H1 (cell line): ENCODE data around the gene EIF2B2. TPM values are rescaled to one million over a fixed set of nuclear protein-coding genes. Genes with fewer than 3 reads are reported as not detected.

Source experiments
- CTCF ChIA-PET: fragments of 300-600 bp; sonication (Branson Sonifier 250); formaldehyde crosslinking; loops from one replicate; lab custom pipeline; 2021; ENCODE audit not compliant: partially characterized antibody; lab: Charles Lee
- POLR2A ChIA-PET: fragments of 300-600 bp; sonication (Branson Sonifier 250); formaldehyde crosslinking; loops from one replicate; lab custom pipeline; 2021; ENCODE audit warnings: inconsistent platforms; ENCODE audit not compliant: partially characterized antibody; lab: Charles Lee
- DNase-seq, 2 experiments: peaks; one replicate each; pipeline versions ENCODE4 v3.0.0 to v3.0.0-alpha.2; 2010 to 2022; ENCODE audit warnings: low spot score in 2 of 2, low read depth in 1 of 2, mixed read lengths in 1 of 2
- FAIRE-seq: peaks from 2 replicates; lab custom pipeline; 2011; peaks lifted over from hg19 to GRCh38; lab: Jason Lieb, UNC
- H2AFZ ChIP-seq: 2 replicates; pipeline ENCODE4 v1.8.1; 2012; ENCODE audit warnings: low read length, inconsistent platforms
- H2AK5ac ChIP-seq: 2 replicates; pipeline ENCODE4 v1.6.1; 2013; ENCODE audit warnings: low read depth, low read length
- H2BK120ac ChIP-seq: replicated peaks from 2 replicates; pipeline ENCODE3; 2013; ENCODE audit warnings: low read depth, low read length, inconsistent platforms
- H2BK12ac ChIP-seq: 2 replicates; pipeline ENCODE4 v1.6.1; 2013; ENCODE audit warnings: low read depth, low read length
- H2BK15ac ChIP-seq: 2 replicates; pipeline ENCODE4 v1.6.1; 2013; ENCODE audit warnings: low read length
- H2BK20ac ChIP-seq: 2 replicates; pipeline ENCODE4 v1.6.1; 2013; ENCODE audit warnings: low read length
- H2BK5ac ChIP-seq: 2 replicates; pipeline ENCODE4 v1.6.1; 2013; ENCODE audit warnings: low read depth, low read length
- H3K14ac ChIP-seq: 2 replicates; pipeline ENCODE4 v1.6.1; 2013; ENCODE audit warnings: inconsistent platforms; ENCODE audit not compliant: insufficient read length
- H3K18ac ChIP-seq: 2 replicates; pipeline ENCODE4 v1.6.1; 2013; ENCODE audit warnings: low read length; ENCODE audit errors: extremely low read depth
- H3K23ac ChIP-seq: 2 replicates; pipeline ENCODE4 v1.6.1; 2013; ENCODE audit warnings: inconsistent platforms; ENCODE audit not compliant: insufficient read length
- H3K23me2 ChIP-seq: 2 replicates; pipeline ENCODE4 v1.6.1; 2013; ENCODE audit warnings: low read depth, low read length
- H3K27ac ChIP-seq: 2 replicates; pipeline ENCODE4 v1.6.1; 2011; ENCODE audit warnings: low read depth, low read length, inconsistent platforms
- H3K27me3 ChIP-seq, 4 experiments: replicated peaks in 1 of 4; 1 replicate in 1 of 4; 2 replicates in 3 of 4; pipeline versions ENCODE4 v1.6.1 to v1.8.1; 2011 to 2013; ENCODE audit warnings: low read length in 3 of 4, mild to moderate bottlenecking in 3 of 4, inconsistent platforms in 2 of 4, mixed read lengths in 2 of 4, moderate library complexity in 1 of 4; ENCODE audit not compliant: control insufficient read depth in 3 of 4, insufficient read depth in 3 of 4; ENCODE audit errors: extremely low read depth in 1 of 4
- H3K36me3 ChIP-seq, 4 experiments: 2 replicates each; pipeline versions ENCODE4 v1.6.1 to v1.8.1; 2011 to 2013; ENCODE audit warnings: mild to moderate bottlenecking in 4 of 4, low read length in 3 of 4, moderate library complexity in 2 of 4, control low read depth in 1 of 4, inconsistent platforms in 1 of 4; ENCODE audit not compliant: insufficient read depth in 4 of 4, control insufficient read depth in 2 of 4
- H3K4ac ChIP-seq: replicated peaks from 2 replicates; pipeline ENCODE3; 2013; ENCODE audit warnings: low read length, low read depth, mixed read lengths, inconsistent platforms; ENCODE audit not compliant: insufficient read length
- H3K4me1 ChIP-seq, 4 experiments: replicated peaks in 1 of 4; 1 replicate in 1 of 4; 2 replicates in 3 of 4; pipeline versions ENCODE4 v1.6.1 to v1.8.1; 2011 to 2013; ENCODE audit warnings: low read length in 3 of 4, inconsistent platforms in 2 of 4, mixed read lengths in 1 of 4; ENCODE audit not compliant: insufficient read depth in 4 of 4, control insufficient read depth in 3 of 4
- H3K4me2 ChIP-seq, 2 experiments: 2 replicates each; pipeline versions ENCODE4 v1.6.1 to v1.8.1; 2011 to 2013; ENCODE audit warnings: low read depth in 2 of 2, low read length in 2 of 2, control low read depth in 1 of 2, inconsistent platforms in 1 of 2, mild to moderate bottlenecking in 1 of 2; ENCODE audit not compliant: insufficient read depth in 1 of 2
- H3K4me3 ChIP-seq, 4 experiments: fragments of 200-600, 300-600 bp in 1 of 4; sonication (generic), shearing (Covaris generic), sonication (Bioruptor Twin) in 1 of 4; 2 replicates each; pipeline versions ENCODE4 v1.5.1 to v1.8.1; 2011 to 2016; ENCODE audit warnings: low read length in 4 of 4, low read depth in 3 of 4, control low read depth in 2 of 4, inconsistent platforms in 2 of 4, mild to moderate bottlenecking in 2 of 4, mixed read lengths in 1 of 4, moderate library complexity in 1 of 4; ENCODE audit not compliant: insufficient read depth in 2 of 4; ENCODE audit errors: extremely low read depth in 1 of 4
- H3K56ac ChIP-seq: replicated peaks from 2 replicates; pipeline ENCODE3; 2013; ENCODE audit warnings: low read depth, mild to moderate bottlenecking, mixed read lengths, low read length, inconsistent platforms; ENCODE audit not compliant: insufficient read length
- H3K79me1 ChIP-seq: 2 replicates; pipeline ENCODE4 v1.6.1; 2013; ENCODE audit warnings: low read depth, low read length, control low read depth
- H3K79me2 ChIP-seq, 2 experiments: 2 replicates each; pipeline versions ENCODE4 v1.6.1 to v1.8.1; 2012 to 2013; ENCODE audit warnings: low read length in 2 of 2, mild to moderate bottlenecking in 2 of 2, inconsistent platforms in 1 of 2; ENCODE audit not compliant: insufficient read depth in 2 of 2, control insufficient read depth in 1 of 2
- H3K9ac ChIP-seq, 4 experiments: replicated peaks in 1 of 4; 1 replicate in 1 of 4; 2 replicates in 3 of 4; pipeline versions ENCODE4 v1.6.1 to v1.8.1; 2011 to 2013; ENCODE audit warnings: low read depth in 3 of 4, low read length in 3 of 4, control low read depth in 2 of 4, mild to moderate bottlenecking in 2 of 4, moderate library complexity in 2 of 4, inconsistent platforms in 1 of 4; ENCODE audit errors: extremely low read depth in 1 of 4
- H3K9me3 ChIP-seq, 2 experiments: 2 replicates each; pipeline versions ENCODE4 v1.6.1 to v1.8.1; 2012 to 2013; ENCODE audit warnings: mild to moderate bottlenecking in 2 of 2, moderate library complexity in 2 of 2, control low read depth in 1 of 2, inconsistent platforms in 1 of 2, low read depth in 1 of 2, low read length in 1 of 2, mixed read lengths in 1 of 2; ENCODE audit not compliant: insufficient read depth in 2 of 2
- H4K20me1 ChIP-seq, 2 experiments: replicated peaks in 1 of 2; 2 replicates each; pipeline versions ENCODE3 to v1.8.1; 2011 to 2013; ENCODE audit warnings: inconsistent platforms in 2 of 2, low read length in 2 of 2, mild to moderate bottlenecking in 1 of 2; ENCODE audit not compliant: insufficient read depth in 2 of 2, control insufficient read depth in 1 of 2
- H4K5ac ChIP-seq: 2 replicates; pipeline ENCODE4 v1.6.1; 2013; ENCODE audit warnings: low read length, low read depth, mixed read lengths, inconsistent platforms; ENCODE audit not compliant: insufficient read length
- H4K8ac ChIP-seq: 2 replicates; pipeline ENCODE4 v1.8.0; 2013; ENCODE audit warnings: mild to moderate bottlenecking, moderate library complexity, low read length, inconsistent platforms; ENCODE audit not compliant: insufficient read depth; ENCODE audit errors: extremely low read depth
- H4K91ac ChIP-seq: replicated peaks from 2 replicates; pipeline ENCODE3; 2013; ENCODE audit warnings: low read length, mixed read lengths, inconsistent platforms; ENCODE audit not compliant: insufficient read length
- CHD2 ChIP-seq: IDR thresholded peaks from 2 replicates; pipeline ENCODE4 v1.6.1; 2012; ENCODE audit warnings: low read length, improper control_type of control experiment
- FOSL1 ChIP-seq: IDR thresholded peaks from 2 replicates; pipeline ENCODE4 v1.6.1; 2011; ENCODE audit warnings: mild to moderate bottlenecking, low read depth, low read length, moderate library complexity; ENCODE audit not compliant: insufficient read depth
- JUN ChIP-seq: IDR thresholded peaks from 2 replicates; pipeline ENCODE4 v1.6.1; 2011; ENCODE audit warnings: low read depth, mild to moderate bottlenecking, improper control_type of control experiment, low read length
- JUND ChIP-seq: IDR thresholded peaks from 2 replicates; pipeline ENCODE4 v1.6.1; 2011; ENCODE audit warnings: mild to moderate bottlenecking, improper control_type of control experiment, low read length
- POLR2A ChIP-seq, 2 experiments: IDR thresholded peaks; 1 replicate in 1 of 2; 2 replicates in 1 of 2; pipeline ENCODE4 v1.6.1; 2011; ENCODE audit warnings: low read depth in 2 of 2, low read length in 2 of 2, mild to moderate bottlenecking in 2 of 2; ENCODE audit errors: control extremely low read depth in 1 of 2
- POU5F1 ChIP-seq: IDR thresholded peaks from 2 replicates; pipeline ENCODE4 v1.6.1; 2011; ENCODE audit warnings: low read depth, mild to moderate bottlenecking, low read length, moderate library complexity
- RFX5 ChIP-seq: IDR thresholded peaks from 2 replicates; pipeline ENCODE4 v1.6.1; 2011; ENCODE audit warnings: low read depth, low read length, improper control_type of control experiment, borderline replicate concordance
- SP1 ChIP-seq: IDR thresholded peaks from 2 replicates; pipeline ENCODE4 v1.6.1; 2011; ENCODE audit warnings: low read depth, low read length
- TEAD4 ChIP-seq: IDR thresholded peaks from 2 replicates; pipeline ENCODE4 v1.6.1; 2012; ENCODE audit warnings: low read depth, low read length, inconsistent platforms, mixed read lengths
- WGBS, 2 experiments: shearing (Covaris generic) in 1 of 2; methylation state at CpG; one replicate each; pipeline versions ENCODE4 v1.1.6 to v1.1.7; 2013 to 2015; ENCODE audit warnings: low lambda C conversion rate in 2 of 2, mixed read lengths in 2 of 2, inconsistent platforms in 1 of 2, low coverage in 1 of 2, missing lambda C conversion rate in 1 of 2; ENCODE audit not compliant: insufficient replicate concordance in 2 of 2, insufficient coverage in 1 of 2, insufficient read length in 1 of 2; ENCODE audit errors: extremely low coverage in 1 of 2, missing lambda C conversion rate in 1 of 2; 5-methylcytosine and 5-hydroxymethylcytosine counted together
- polyA plus RNA-seq, 7 experiments: library from polyadenylated mRNA; depleted of rRNA in 3 of 7; stranded (reverse) in 5 of 7; unstranded in 2 of 7; fragments of >200 nt in 5 of 7; fragments of 200-250 nt in 2 of 7; gene quantifications; 1 replicate in 5 of 7; 2 replicates in 1 of 7; 4 replicates in 1 of 7; pipeline versions ENCODE4 v1.2.1 to v1.2.3, GENCODE V29; 2011 to 2013; ENCODE audit warnings: missing spikeins in 2 of 7, mixed read lengths in 2 of 7
- total RNA-seq: library from RNA; stranded (reverse); fragmentation: NEBNext Ultra II Directional; extraction: Animal tissue kit (Norgen Biotek cat#: 25700); gene quantifications from 2 replicates; pipeline ENCODE4 v1.2.1, GENCODE V29; 2021
- TF ChIP-seq, protein P1 (sequence below), 3 experiments: IDR thresholded peaks; 1 replicate in 2 of 3; 2 replicates in 1 of 3; pipeline versions ENCODE4 v1.5.1 to v1.6.1; 2011; ENCODE audit warnings: low read length in 3 of 3, mild to moderate bottlenecking in 3 of 3, inconsistent platforms in 2 of 3, low read depth in 1 of 3, moderate library complexity in 1 of 3; ENCODE audit not compliant: insufficient read depth in 1 of 3; ENCODE audit errors: control extremely low read depth in 1 of 3

EIF2B2 gene
- total and polyA plus RNA-seq, 2 of the 8 experiments (the other 6 are each of a cell fraction or from before 2014, with no cell fraction given), result 42.6 to 79.9 TPM

GRCh38 chr14:74974364-74975058 is 28.2 kb upstream of the EIF2B2 start:
- no peak overlapping the region for H3K27ac ChIP-seq
- CTCF ChIA-PET, result interaction anchor here (0.9 to 3.4 kb wide), 10 partner anchors 21 to 69 kb away, joined by 3 to 16 read pairs (median 4); partner anchors contain the start of genes EIF2B2 and RPS6KL1
- peak; percentile 49; the same call in 1 of the 2 replicates for TF ChIP-seq SP1
- TF ChIP-seq POU5F1, result no peak
- TF ChIP-seq CHD2, result no peak
- no peak for TF ChIP-seq RFX5
- no peak for TF ChIP-seq JUND
- TF ChIP-seq POLR2A (IDR thresholded peaks at IDR 0.05; ENCODE audit: control extremely low read depth in 1 of 2, low read depth in 2 of 2, low read length in 2 of 2), result no peak
- TF ChIP-seq TEAD4, result peak; percentile 93
- TF ChIP-seq FOSL1, result no peak
- no peak for TF ChIP-seq JUN
- TF ChIP-seq, protein P1, sequence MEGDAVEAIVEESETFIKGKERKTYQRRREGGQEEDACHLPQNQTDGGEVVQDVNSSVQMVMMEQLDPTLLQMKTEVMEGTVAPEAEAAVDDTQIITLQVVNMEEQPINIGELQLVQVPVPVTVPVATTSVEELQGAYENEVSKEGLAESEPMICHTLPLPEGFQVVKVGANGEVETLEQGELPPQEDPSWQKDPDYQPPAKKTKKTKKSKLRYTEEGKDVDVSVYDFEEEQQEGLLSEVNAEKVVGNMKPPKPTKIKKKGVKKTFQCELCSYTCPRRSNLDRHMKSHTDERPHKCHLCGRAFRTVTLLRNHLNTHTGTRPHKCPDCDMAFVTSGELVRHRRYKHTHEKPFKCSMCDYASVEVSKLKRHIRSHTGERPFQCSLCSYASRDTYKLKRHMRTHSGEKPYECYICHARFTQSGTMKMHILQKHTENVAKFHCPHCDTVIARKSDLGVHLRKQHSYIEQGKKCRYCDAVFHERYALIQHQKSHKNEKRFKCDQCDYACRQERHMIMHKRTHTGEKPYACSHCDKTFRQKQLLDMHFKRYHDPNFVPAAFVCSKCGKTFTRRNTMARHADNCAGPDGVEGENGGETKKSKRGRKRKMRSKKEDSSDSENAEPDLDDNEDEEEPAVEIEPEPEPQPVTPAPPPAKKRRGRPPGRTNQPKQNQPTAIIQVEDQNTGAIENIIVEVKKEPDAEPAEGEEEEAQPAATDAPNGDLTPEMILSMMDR (IDR thresholded peaks at IDR 0.05; ENCODE audit: control extremely low read depth in 1 of 3, insufficient read depth in 1 of 3, low read depth in 1 of 3, low read length in 3 of 3), result no peak

More at GRCh38 chr14:74974364-74975058, 28.2 kb upstream of the EIF2B2 start:
- H4K5ac ChIP-seq, result no peak overlapping the region
- H3K14ac ChIP-seq, result no peak overlapping the region
- 0 out of 7 replicates have a peak, but pooled peaks cover 0 to 2% (median 0%) of the 10 kb centered on the region in 4 experiments for H3K27me3 ChIP-seq
- no peak overlapping the region for H3K23ac ChIP-seq
- peak overlapping the region; percentile 40; the same call in 1 of the 2 replicates for H2BK15ac ChIP-seq
- H3K56ac ChIP-seq, result no peak overlapping the region
- H3K9me3 ChIP-seq, result no peaks in the 10 kb centered on the region
- no peaks in the 10 kb centered on the region for H3K36me3 ChIP-seq
- no peaks in the 10 kb centered on the region for H3K23me2 ChIP-seq
- 82% methylated on average over 15 of the region's 15 CpGs; no CpG with 5 or more reads in 1 of the 2 experiments for WGBS, 2 experiments
- no peaks in the 10 kb centered on the region for H3K79me2 ChIP-seq
- peak overlapping the region; percentile 71; the same call in 1 of the 2 replicates for H2BK12ac ChIP-seq
- DNase-seq (no peak), FAIRE-seq (no peak)
- H4K8ac ChIP-seq, result no peak overlapping the region; the same call in none of the 2 replicates
- H2BK20ac ChIP-seq, result peak overlapping the region; percentile 6; the same call in 1 of the 2 replicates
- no peaks in the 10 kb centered on the region for H4K20me1 ChIP-seq
- H3K4me3 ChIP-seq, result no peak overlapping the region
- no peak overlapping the region for H3K18ac ChIP-seq
- H3K79me1 ChIP-seq, result no peaks in the 10 kb centered on the region
- H3K4me2 ChIP-seq, result no peak overlapping the region; a peak in 1 of 4 replicates
- no peak overlapping the region for H2BK120ac ChIP-seq
- no peak overlapping the region for H2AK5ac ChIP-seq
- POLR2A ChIA-PET, result interaction anchor here (1.1 to 1.8 kb wide), 5 partner anchors 21 to 52 kb away, joined by 3 to 5 read pairs (median 4); partner anchors contain the start of genes EIF2B2 and RPS6KL1
- peak overlapping the region in 1 of 4 experiments; percentile 20; a peak in 2 of 7 replicates for H3K9ac ChIP-seq
- H4K91ac ChIP-seq, result no peak overlapping the region
- H2AFZ ChIP-seq, result peak overlapping the region; percentile 80; the same call in 1 of the 2 replicates
- peak overlapping the region; percentile 75 for H2BK5ac ChIP-seq
- H3K4me1 ChIP-seq, result peaks cover 7 to 22% (median 12%) of the 10 kb centered on the region in 4 experiments
- H3K4ac ChIP-seq, result no peak overlapping the region
